HL-60 (cell line): ENCODE measurements around the gene DAPK1.

Experiments used
- DNase-seq, 2 experiments: peaks; one replicate each; pipeline ENCODE4 v3.0.0-alpha.2; 2010 to 2020; ENCODE audit warnings: low read depth in 1 of 2, low spot score in 1 of 2
- H3K27ac ChIP-seq: fragments of 250-450 bp; sonication (Bioruptor Pico); replicated peaks from 2 replicates; pipeline ENCODE4 v1.5.1; 2020; ENCODE audit warnings: mild to moderate bottlenecking, moderate library complexity
- H3K27me3 ChIP-seq: fragments of 250-450 bp; sonication (Bioruptor Pico); 2 replicates; pipeline ENCODE4 v1.5.1; 2021; ENCODE audit warnings: mild to moderate bottlenecking, moderate library complexity; ENCODE audit not compliant: insufficient read depth, poor library complexity, severe bottlenecking
- H3K4me3 ChIP-seq: replicated peaks from 2 replicates; pipeline ENCODE4 v1.5.1; 2011; ENCODE audit warnings: mild to moderate bottlenecking, control low read depth, low read length; ENCODE audit not compliant: insufficient read depth
- CTCF ChIP-seq: IDR thresholded peaks from one replicate; pipeline ENCODE4 v1.5.1; 2011; ENCODE audit warnings: low read length, control low read depth, inconsistent platforms; ENCODE audit not compliant: insufficient read depth
- GABPA ChIP-seq: IDR thresholded peaks from 2 replicates; pipeline ENCODE4 v1.6.1; 2012; ENCODE audit warnings: low read depth
- POLR2AphosphoS5 ChIP-seq: IDR thresholded peaks from 2 replicates; pipeline ENCODE4 v1.6.1; 2012; ENCODE audit warnings: low read depth
- REST ChIP-seq: IDR thresholded peaks from 2 replicates; pipeline ENCODE4 v1.6.1; 2012; ENCODE audit warnings: low read depth; ENCODE audit not compliant: insufficient replicate concordance
- SPI1 ChIP-seq: IDR thresholded peaks from 2 replicates; pipeline ENCODE4 v1.6.1; 2012; ENCODE audit warnings: low read depth, mild to moderate bottlenecking, borderline replicate concordance

The DAPK1 gene

GRCh38 chr9:87732344-87732743 is 234.7 kb downstream of the DAPK1 start:
- H3K27ac ChIP-seq = no peak overlapping the region
- no peak for DNase-seq
- no peaks in the 10 kb centered on the region for H3K27me3 ChIP-seq
- no peak overlapping the region for H3K4me3 ChIP-seq
- TF ChIP-seq REST (no peak), POLR2AphosphoS5 (no peak), CTCF (no peak), SPI1 (no peak), GABPA (no peak)

GRCh38 chr9:87732756-87733155 is 235.1 kb downstream of the DAPK1 start:
- no peak for DNase-seq
- Histone ChIP-seq H3K27ac (no peak overlapping the region), H3K4me3 (no peak overlapping the region), H3K27me3 (no peaks in the 10 kb centered on the region)
- TF ChIP-seq POLR2AphosphoS5 (no peak), CTCF (no peak), REST (no peak), SPI1 (no peak), GABPA (no peak)

- no peak for TF ChIP-seq POLR2AphosphoS5
- TF ChIP-seq SPI1 = no peak
- no peak for TF ChIP-seq CTCF
- no peak overlapping the region for H3K27ac ChIP-seq
- H3K27me3 ChIP-seq = no peaks in the 10 kb centered on the region
- no peak overlapping the region for H3K4me3 ChIP-seq
- no peak for DNase-seq
These were observed 235.8 kb downstream of the DAPK1 start for GRCh38 chr9:87733273-87734052.

- TF ChIP-seq POLR2AphosphoS5 (no peak), SPI1 (peak; percentile 46; the same call in 1 of the 2 replicates)
- Histone ChIP-seq H3K27me3 (no peaks in the 10 kb centered on the region), H3K27ac (no peak overlapping the region), H3K4me3 (no peak overlapping the region)
- DNase-seq = no peak
These were observed 236.4 kb downstream of the DAPK1 start for GRCh38 chr9:87734106-87734505.
